HCT116 (cell line): Measurements from ENCODE around the gene PCCA. TPM values are rescaled to one million over a fixed set of nuclear protein-coding genes. Genes with fewer than 3 reads are reported as not detected.

Experiments
- ATAC-seq: fragments of 200-7000 bp; cut with Tn5 transposase; 2 replicates; pipeline ENCODE4 v1.9.1; 2020; ENCODE audit warnings: mild to moderate bottlenecking, moderate library complexity
- BruUV-seq: library from RNA; stranded (reverse); fragments of 400-500 nt; replicated peaks from 2 replicates; lab custom pipeline; 2021; lab: Mats Ljungman, UMichigan
- CTCF ChIA-PET: fragments of 300-600 bp; sonication (Branson Sonifier 250); formaldehyde crosslinking; loops from one replicate; lab custom pipeline; 2021; ENCODE audit warnings: antibody characterized with exemption; lab: Charles Lee
- POLR2A ChIA-PET: fragments of 300-600, 350-600 bp; sonication (Branson Sonifier 250); formaldehyde crosslinking; loops from one replicate; lab custom pipeline; 2021; ENCODE audit warnings: antibody characterized with exemption; lab: Charles Lee
- RAD21 ChIA-PET, 2 experiments: fragments of 300-600 bp; sonication (Branson Sonifier 250); formaldehyde crosslinking; loops; one replicate each; lab custom pipeline; 2023; ENCODE audit warnings: low total read pairs in 2 of 2; ENCODE audit not compliant: uncharacterized antibody in 2 of 2, unreplicated experiment in 2 of 2, low non-redundant PET in 1 of 2; lab: Charles Lee
- DNase-seq: peaks from one replicate; pipeline ENCODE4 v3.0.0-alpha.2; 2010; ENCODE audit warnings: low read depth, low spot score
- H2AFZ ChIP-seq: fragments of 200-600 bp; shearing (Covaris generic), sonication (generic); 2 replicates; pipeline ENCODE4 v1.6.1; 2017; ENCODE audit warnings: low read depth, mixed run types, mixed read lengths, antibody characterized with exemption, low read length; ENCODE audit not compliant: poor library complexity, severe bottlenecking
- H3K27ac ChIP-seq: 2 replicates; pipeline ENCODE4 v1.5.1; 2012; ENCODE audit warnings: low read depth, low read length
- H3K27me3 ChIP-seq: fragments of 200-600 bp; sonication (generic); 2 replicates; pipeline ENCODE4 v1.6.1; 2016; ENCODE audit warnings: mixed run types, low read length, mixed read lengths; ENCODE audit not compliant: insufficient read depth
- H3K36me3 ChIP-seq, 2 experiments: fragments of 200-500 bp in 1 of 2; fragments of 200-600 bp in 1 of 2; sonication (Bioruptor generic) in 1 of 2; sonication (generic) in 1 of 2; 2 replicates each; pipeline versions ENCODE4 v1.5.1 to v1.6.1; 2014 to 2016; ENCODE audit warnings: low read length in 2 of 2, inconsistent platforms in 1 of 2, mixed read lengths in 1 of 2, mixed run types in 1 of 2; ENCODE audit not compliant: insufficient read depth in 2 of 2, control insufficient read depth in 1 of 2
- H3K4me1 ChIP-seq, 2 experiments: fragments of 200-600 bp in 1 of 2; sonication (generic) in 1 of 2; 2 replicates each; pipeline versions ENCODE4 v1.5.1 to v1.6.1; 2012 to 2017; ENCODE audit warnings: low read length in 2 of 2, inconsistent platforms in 1 of 2, mild to moderate bottlenecking in 1 of 2, mixed read lengths in 1 of 2, mixed run types in 1 of 2, moderate library complexity in 1 of 2; ENCODE audit not compliant: insufficient read depth in 2 of 2, control insufficient read depth in 1 of 2
- H3K4me2 ChIP-seq: fragments of 200-600 bp; sonication (generic); 2 replicates; pipeline ENCODE4 v1.6.1; 2017; ENCODE audit warnings: mixed run types, low read length, mixed read lengths
- H3K4me3 ChIP-seq, 2 experiments: fragments of 200-600 bp in 1 of 2; sonication (generic) in 1 of 2; replicated peaks in 1 of 2; 2 replicates each; pipeline ENCODE4 v1.5.1; 2011 to 2016; ENCODE audit warnings: low read length in 2 of 2, control low read depth in 1 of 2, low read depth in 1 of 2, mild to moderate bottlenecking in 1 of 2, mixed read lengths in 1 of 2, mixed run types in 1 of 2
- H3K79me2 ChIP-seq: fragments of 200-600 bp; sonication (generic); 2 replicates; pipeline ENCODE4 v1.6.1; 2017; ENCODE audit warnings: mild to moderate bottlenecking, mixed run types, low read length, moderate library complexity, mixed read lengths; ENCODE audit not compliant: insufficient read depth
- H3K9ac ChIP-seq: fragments of 200-600 bp; sonication (generic); 2 replicates; pipeline ENCODE4 v1.6.1; 2016; ENCODE audit warnings: low read length, mixed read lengths
- H3K9me2 ChIP-seq: fragments of 200-600 bp; sonication (generic), shearing (Covaris generic); 2 replicates; pipeline ENCODE4 v1.6.1; 2017; ENCODE audit warnings: mixed run types, mild to moderate bottlenecking, moderate library complexity; ENCODE audit not compliant: insufficient read depth
- H3K9me3 ChIP-seq, 2 experiments: fragments of 200-500 bp in 1 of 2; fragments of 200-600 bp in 1 of 2; sonication (Bioruptor generic) in 1 of 2; sonication (generic) in 1 of 2; 2 replicates each; pipeline ENCODE4 v1.6.1; 2014 to 2017; ENCODE audit warnings: low read length in 2 of 2, mixed read lengths in 2 of 2, inconsistent platforms in 1 of 2, low read depth in 1 of 2, mild to moderate bottlenecking in 1 of 2, mixed run types in 1 of 2, moderate library complexity in 1 of 2; ENCODE audit not compliant: control insufficient read depth in 1 of 2, insufficient read depth in 1 of 2
- H4K20me1 ChIP-seq: fragments of 200-600 bp; sonication (generic), shearing (Covaris generic); 2 replicates; pipeline ENCODE4 v1.6.1; 2017; ENCODE audit warnings: mixed run types, mild to moderate bottlenecking, moderate library complexity; ENCODE audit not compliant: insufficient read depth
- CBX3 ChIP-seq: IDR thresholded peaks from 2 replicates; pipeline ENCODE4 v1.6.1; 2012; ENCODE audit warnings: low read depth
- CEBPB ChIP-seq: IDR thresholded peaks from 2 replicates; pipeline ENCODE4 v1.6.1; 2012; ENCODE audit warnings: low read depth
- EZH2 ChIP-seq: fragments of 200-600 bp; sonication (generic); IDR thresholded peaks from 2 replicates; pipeline ENCODE4 v1.6.1; 2017; ENCODE audit warnings: antibody characterized with exemption, mixed run types
- EZH2phosphoT487 ChIP-seq: fragments of 200-600 bp; IDR thresholded peaks from 2 replicates; pipeline ENCODE4 v1.6.1; 2018; ENCODE audit warnings: antibody characterized with exemption, borderline replicate concordance
- FOSL1 ChIP-seq: IDR thresholded peaks from 2 replicates; pipeline ENCODE4 v1.6.1; 2012; ENCODE audit warnings: low read depth
- MAX ChIP-seq: IDR thresholded peaks from 2 replicates; pipeline ENCODE4 v1.6.1; 2012
- POLR2A ChIP-seq: IDR thresholded peaks from 2 replicates; pipeline ENCODE4 v1.7.0; 2011; ENCODE audit warnings: borderline replicate concordance; ENCODE audit not compliant: insufficient read depth, insufficient read length; ENCODE audit errors: extremely low read depth
- REST ChIP-seq: IDR thresholded peaks from 2 replicates; pipeline ENCODE4 v1.6.1; 2012; ENCODE audit warnings: low read depth
- SIN3A ChIP-seq: IDR thresholded peaks from 2 replicates; pipeline ENCODE4 v1.6.1; 2012; ENCODE audit warnings: low read depth
- SP1 ChIP-seq: IDR thresholded peaks from 2 replicates; pipeline ENCODE4 v1.6.1; 2012; ENCODE audit warnings: low read depth
- TCF7L2 ChIP-seq: IDR thresholded peaks from 2 replicates; pipeline ENCODE4 v1.7.0; 2011; ENCODE audit warnings: borderline replicate concordance, inconsistent platforms; ENCODE audit not compliant: insufficient read depth, insufficient read length; ENCODE audit errors: extremely low read depth
- ZBTB33 ChIP-seq: IDR thresholded peaks from 2 replicates; pipeline ENCODE4 v1.6.1; 2011; ENCODE audit warnings: mild to moderate bottlenecking, low read length, moderate library complexity; ENCODE audit not compliant: insufficient replicate concordance; ENCODE audit errors: extremely low read depth
- ZNF274 ChIP-seq: fragments of 200-500 bp; sonication (Bioruptor generic); IDR thresholded peaks from 2 replicates; pipeline ENCODE4 v1.6.1; 2014; ENCODE audit warnings: mild to moderate bottlenecking, low read depth, low read length, inconsistent platforms
- intact Hi-C: fragments of 100-400 bp; cut with micrococcal nuclease; formaldehyde crosslinking; loops from 2 replicates; pipeline ENCODE4 v1.10.0; 2022
- total RNA-seq: library from RNA; stranded (reverse); gene quantifications from one replicate; pipeline ENCODE4 v1.2.1, GENCODE V29; 2021; ENCODE audit not compliant: unreplicated experiment

The PCCA gene
- total RNA-seq, 1 experiment from 2014 or later, result 23.0 TPM

- Histone ChIP-seq H3K79me2 (no peaks in the 10 kb centered on the region), H3K9me2 (no peaks in the 10 kb centered on the region), H3K4me1 (peaks cover 3 to 10% of the 10 kb centered on the region in 2 experiments; a peak in 2 of 4 replicates), H2AFZ (no peak overlapping the region), H4K20me1 (no peaks in the 10 kb centered on the region), H3K36me3 (no peaks in the 10 kb centered on the region), H3K4me2 (no peak overlapping the region), H3K9ac (no peak overlapping the region), H3K27me3 (no peaks in the 10 kb centered on the region), H3K27ac (no peak overlapping the region), H3K4me3 (no peak overlapping the region), H3K9me3 (no peaks in the 10 kb centered on the region)
- ChIA-PET CTCF (no interaction called here), RAD21 (no interaction called here), POLR2A (no interaction called here)
- DNase-seq, result no peak
- intact Hi-C loops, result no loop called here
- no TSS peak for BruUV-seq
- no peak for TF ChIP-seq EZH2
- TF ChIP-seq EZH2phosphoT487, result no peak
- ATAC-seq, result no peak
Measured at GRCh38 chr13:100130930-100131511, 42.1 kb downstream of the PCCA start.

- Histone ChIP-seq H3K9me3 (no peaks in the 10 kb centered on the region), H3K79me2 (no peaks in the 10 kb centered on the region), H3K4me3 (no peak overlapping the region), H3K9ac (no peak overlapping the region), H3K27me3 (no peaks in the 10 kb centered on the region), H3K9me2 (no peaks in the 10 kb centered on the region), H3K4me1 (peaks cover 3 to 10% of the 10 kb centered on the region in 2 experiments; a peak in 2 of 4 replicates), H2AFZ (no peak overlapping the region), H3K4me2 (peak overlapping the region; percentile 25; the same call in 1 of the 2 replicates), H3K36me3 (no peaks in the 10 kb centered on the region), H3K27ac (no peak overlapping the region), H4K20me1 (no peaks in the 10 kb centered on the region)
- POLR2A ChIA-PET, result no interaction called here
- DNase-seq (peak; percentile 45), ATAC-seq (peak; percentile 72)
- CTCF ChIA-PET, result no interaction called here
- intact Hi-C loops, result no loop called here
- RAD21 ChIA-PET, result no interaction called here
- BruUV-seq, result no TSS peak
- TF ChIP-seq ZNF274, result no peak
- TF ChIP-seq ZBTB33, result no peak
- 0 out of 2 replicates have a peak, but pooled peaks have one; percentile 19 for TF ChIP-seq CBX3
- TF ChIP-seq SP1, result peak; percentile 39
- peak; percentile 64 for TF ChIP-seq FOSL1
- no peak for TF ChIP-seq TCF7L2
- no peak for TF ChIP-seq SIN3A
- peak; percentile 29; the same call in 1 of the 2 replicates for TF ChIP-seq MAX
- no peak for TF ChIP-seq REST
- TF ChIP-seq POLR2A, result no peak
- TF ChIP-seq CEBPB, result peak; percentile 16; the same call in 1 of the 2 replicates
- no peak for TF ChIP-seq EZH2
Measured at GRCh38 chr13:100131863-100132574, 43.1 kb downstream of the PCCA start.
